Hindlimb muscle (tissue), 1 donor: ENCODE measurements around the gene ZFAND2B. TPM values are rescaled to one million over a fixed set of nuclear protein-coding genes. Genes with fewer than 3 reads are reported as not detected.
"Not testable (repeated sequence)": the region's sequence is repeated elsewhere in the genome, so short reads cannot be mapped to it uniquely, and the experiment has no call there.

ENCODE experiments used
- DNase-seq: peaks from one replicate; pipeline ENCODE4 v3.0.0-alpha.2; 2013
- polyA plus RNA-seq: library from polyadenylated mRNA; unstranded; fragments of 120-200 nt; gene quantifications from one replicate; pipeline ENCODE4 v1.2.1, GENCODE V29; 2013; ENCODE audit not compliant: insufficient read length

ZFAND2B gene
- polyA plus RNA-seq, 1 donor: 21.4 TPM

DNA sequence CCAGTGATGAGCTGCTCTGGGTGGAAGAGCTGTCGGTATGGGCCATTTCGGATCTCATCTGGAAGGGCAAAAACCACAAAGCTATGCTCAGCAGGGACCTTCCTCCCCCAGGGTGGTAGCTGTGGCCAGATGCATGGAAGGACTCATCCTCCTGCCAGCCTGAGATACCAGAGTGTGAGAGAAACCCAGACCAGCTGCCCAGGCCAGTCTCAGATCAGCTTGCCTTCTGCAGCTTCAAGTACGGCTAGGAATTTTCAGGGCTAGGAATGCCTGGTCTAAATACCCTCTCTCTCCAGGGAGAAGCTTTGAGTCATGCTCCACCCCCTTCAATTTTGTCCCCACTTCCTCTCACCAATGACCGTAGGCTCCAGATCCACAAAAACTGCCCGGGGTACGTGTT, 45.1 kb downstream of the ZFAND2B start:
- DNase-seq: no peak

DNA sequence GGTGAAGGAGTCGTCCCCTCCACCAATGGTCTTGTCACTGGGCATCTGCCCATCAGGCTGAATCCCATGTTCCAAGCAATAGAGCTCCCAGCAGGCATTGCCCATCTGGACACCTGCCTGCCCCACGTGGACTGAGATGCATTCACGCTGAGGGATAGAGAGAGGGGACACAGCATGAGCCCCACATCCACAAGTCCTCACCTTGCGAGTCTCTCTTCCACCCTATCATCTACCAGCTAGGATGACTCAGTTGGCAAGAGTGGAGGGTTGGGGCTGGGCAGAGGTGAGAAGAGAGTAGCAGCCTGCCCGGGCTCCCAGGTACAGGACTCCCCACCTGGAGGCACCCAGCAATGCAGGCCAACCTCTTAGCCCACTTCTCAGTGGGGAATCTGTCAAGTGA, 45.5 kb downstream of the ZFAND2B start:
- DNase-seq: no peak

DNA sequence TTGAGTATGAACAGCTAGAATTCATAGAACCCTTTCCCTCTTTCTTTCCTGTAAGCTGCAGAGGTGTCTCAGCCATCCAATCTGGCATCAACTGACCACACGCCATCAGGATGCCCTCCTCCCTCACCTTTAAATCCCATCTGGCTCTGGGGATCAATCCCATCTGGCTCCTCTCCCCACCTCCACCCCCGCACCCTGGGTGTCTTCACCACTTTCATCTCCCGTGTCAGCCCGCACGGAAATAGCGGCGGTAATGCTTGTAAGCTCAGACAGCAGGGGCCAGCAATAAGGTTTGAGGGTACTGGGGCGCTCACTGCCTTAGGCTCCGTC, 46.0 kb downstream of the ZFAND2B start:
- DNase-seq: no peak

DNA sequence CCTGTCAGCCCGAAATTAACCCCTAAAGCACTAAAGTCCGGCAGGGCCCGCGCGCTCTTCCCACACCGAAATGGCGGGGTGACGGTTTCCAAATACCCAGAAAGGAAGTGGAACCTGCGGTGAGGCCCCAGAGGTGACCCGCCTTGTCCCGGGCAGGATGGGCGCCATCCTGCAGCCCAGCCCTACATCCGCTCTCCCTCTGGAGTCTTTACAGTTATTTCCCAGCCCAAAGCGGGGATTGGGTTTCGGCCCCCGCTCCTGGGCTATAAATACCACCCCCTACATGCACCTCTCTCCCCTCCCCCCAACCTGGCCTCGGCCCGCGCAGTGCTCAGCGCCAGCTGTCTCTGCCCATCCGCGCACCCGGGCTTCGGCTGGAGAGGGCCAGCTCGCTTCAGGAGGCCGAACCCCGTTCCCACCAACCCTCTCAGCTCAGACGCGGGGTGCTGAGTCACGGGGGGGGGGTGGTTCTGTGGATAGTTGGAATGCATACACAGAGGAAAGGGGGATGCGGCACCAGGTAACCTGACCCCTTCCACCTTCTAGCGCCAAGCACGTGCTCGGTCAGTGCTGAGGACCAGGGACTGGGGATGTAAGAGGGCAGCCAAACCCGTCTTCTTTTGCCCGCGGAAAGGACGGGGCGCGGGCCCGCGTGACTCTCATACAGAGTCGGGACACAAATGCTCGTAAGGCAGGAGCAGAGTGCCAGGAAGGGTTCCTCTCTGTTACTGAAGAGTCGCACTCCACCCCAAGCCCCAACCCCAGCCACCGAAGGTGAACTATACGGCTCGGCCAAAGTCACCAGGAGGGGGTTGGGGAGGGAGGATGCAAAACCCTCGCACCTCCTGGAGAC, 46.5 kb downstream of the ZFAND2B start, which contains the start of gene TUBA4B:
TSS of gene TUBA4B (plus strand) at position 344 of the 853 bp plus-strand sequence. CDS start at position 509, 165 bp downstream.
- DNase-seq: no peak

DNA sequence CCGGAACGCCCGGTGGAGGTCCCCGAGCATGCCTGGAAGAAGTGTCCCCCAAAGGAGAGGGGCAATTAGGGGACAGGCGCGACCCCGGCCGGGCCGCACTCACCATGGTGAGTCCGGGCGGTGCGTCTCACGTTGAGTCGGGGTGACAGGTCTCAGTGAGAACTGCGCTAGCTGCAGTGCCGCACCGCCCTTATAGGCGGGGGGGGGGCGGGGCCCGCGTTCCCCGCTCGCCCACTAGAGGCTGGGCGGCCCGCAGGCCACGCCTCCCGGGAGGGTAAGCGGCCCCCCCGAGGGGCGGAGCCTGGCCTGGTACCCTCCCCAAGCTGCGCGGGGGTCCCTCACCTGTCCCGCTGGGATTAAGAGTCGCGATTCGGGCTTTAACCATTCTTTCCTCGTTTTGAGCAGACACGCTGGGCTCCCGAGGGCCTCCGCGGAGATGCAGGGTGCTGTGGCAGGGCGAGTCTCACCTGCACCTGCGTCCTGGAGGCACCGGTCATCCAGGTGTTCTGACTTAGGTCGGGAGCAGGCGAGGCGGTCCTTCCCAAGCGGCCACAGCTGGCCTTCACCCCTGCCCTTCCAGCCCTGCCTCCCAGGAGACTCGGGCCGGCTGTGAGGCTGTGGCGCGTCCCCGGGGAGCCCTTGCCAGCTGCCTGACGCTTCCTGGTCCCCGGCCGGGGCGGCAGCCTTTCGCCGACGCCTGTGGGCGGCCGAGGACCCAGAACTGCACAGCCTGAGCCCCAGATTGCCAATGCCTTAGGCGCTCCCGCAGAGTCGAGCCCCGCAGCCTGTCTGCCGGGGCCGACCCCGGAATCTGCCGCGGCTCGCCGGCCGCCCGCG, 47.4 kb downstream of the ZFAND2B start, which contains the start of gene TUBA4A:
TSS of gene TUBA4A (minus strand) at position 166 of the 837 bp plus-strand sequence. CDS start at position 106, 60 bp downstream.
- no peak for DNase-seq

DNA sequence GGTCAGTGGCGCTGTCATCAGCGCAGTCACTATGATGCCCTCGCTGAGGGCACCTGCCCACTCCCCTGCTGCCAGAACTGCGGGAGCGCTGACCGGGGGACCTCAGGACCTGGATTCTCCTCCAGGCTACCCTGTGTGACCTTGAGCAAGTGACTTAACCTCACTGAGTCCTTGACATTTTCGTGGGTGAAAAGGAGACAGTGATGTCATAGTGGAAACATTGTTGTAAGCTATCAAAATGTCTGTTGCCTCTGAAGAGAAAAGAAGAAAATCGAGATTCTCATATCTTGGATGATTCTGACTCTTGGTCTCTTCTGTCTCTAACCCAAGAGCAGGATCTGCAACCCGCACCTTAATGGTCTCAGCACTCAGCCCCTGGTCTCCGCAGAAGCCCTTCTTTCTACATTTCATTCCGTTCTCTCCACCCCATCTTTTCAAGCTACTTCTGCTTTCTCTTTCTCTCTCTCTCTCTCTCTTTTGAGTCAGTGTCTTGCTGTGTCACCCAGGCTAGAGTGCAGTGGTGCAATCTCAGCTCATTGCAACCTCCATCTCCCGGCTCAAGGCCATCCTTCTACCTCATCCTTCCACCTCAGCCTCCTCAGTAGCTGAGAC, 48.1 kb downstream of the ZFAND2B start:
- no peak for DNase-seq

DNA sequence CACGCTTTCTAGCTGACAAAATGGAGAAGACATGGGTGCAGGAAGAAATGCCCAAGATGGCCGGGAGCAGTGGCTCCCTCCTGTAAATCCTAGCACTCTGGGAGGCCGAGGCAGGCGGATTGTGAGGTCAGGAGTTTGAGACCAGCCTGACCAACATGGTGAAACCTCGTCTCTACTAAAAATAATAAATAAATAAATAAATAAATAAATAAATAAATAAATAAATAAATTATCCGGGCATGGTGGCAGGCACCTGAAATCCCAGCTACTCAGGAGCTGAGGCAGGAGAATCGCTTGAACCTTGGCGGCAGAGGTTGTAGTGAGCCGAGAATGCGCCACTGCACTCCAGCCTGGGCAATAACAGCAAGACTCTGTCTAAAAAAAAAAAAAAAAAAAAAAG, 52.4 kb downstream of the ZFAND2B start:
- not testable (repeated sequence) for DNase-seq

Other genes with a start within 250 kb of the ZFAND2B start
- not detected for gene CDK5R2, start 247.1 kb upstream of the ZFAND2B start, polyA plus RNA-seq
- 0.58 TPM for gene FEV, start 221.6 kb upstream of the ZFAND2B start, polyA plus RNA-seq
- gene CRYBA2, start 213.4 kb upstream of the ZFAND2B start, polyA plus RNA-seq: not detected
- not detected for gene CFAP65, start 165.3 kb upstream of the ZFAND2B start, polyA plus RNA-seq
- not detected for gene IHH, start 145.9 kb upstream of the ZFAND2B start, polyA plus RNA-seq
- gene NHEJ1, start 46.0 kb upstream of the ZFAND2B start, polyA plus RNA-seq: 12.0 TPM
- gene SLC23A3, start 36.8 kb upstream of the ZFAND2B start, polyA plus RNA-seq: 1.1 TPM
- gene CNPPD1, start 29.9 kb upstream of the ZFAND2B start, polyA plus RNA-seq: 39.4 TPM
- gene RETREG2, start 28.5 kb upstream of the ZFAND2B start, polyA plus RNA-seq: 42.0 TPM
- 36.1 TPM for gene ABCB6, start 12.2 kb downstream of the ZFAND2B start, polyA plus RNA-seq
- gene ATG9A, start 22.9 kb downstream of the ZFAND2B start, polyA plus RNA-seq: 35.9 TPM
- gene ANKZF1, start 23.0 kb downstream of the ZFAND2B start, polyA plus RNA-seq: 29.5 TPM
- gene GLB1L, start 38.7 kb downstream of the ZFAND2B start, polyA plus RNA-seq: 4.4 TPM
- gene STK16, start 38.7 kb downstream of the ZFAND2B start, polyA plus RNA-seq: 17.6 TPM
- 0.31 TPM for gene TUBA4B, start 46.5 kb downstream of the ZFAND2B start, polyA plus RNA-seq
- gene TUBA4A, start 47.1 kb downstream of the ZFAND2B start, polyA plus RNA-seq: 112 TPM
- gene DNAJB2, start 72.6 kb downstream of the ZFAND2B start, polyA plus RNA-seq: 97.8 TPM
- 0.12 TPM for gene PTPRN, start 102.6 kb downstream of the ZFAND2B start, polyA plus RNA-seq
- gene RESP18, start 126.0 kb downstream of the ZFAND2B start, polyA plus RNA-seq: not detected
- gene DNPEP, start 181.1 kb downstream of the ZFAND2B start, polyA plus RNA-seq: 40.9 TPM
- 5,382 TPM for gene DES, start 211.6 kb downstream of the ZFAND2B start, polyA plus RNA-seq
- 208 TPM for gene SPEG, start 228.1 kb downstream of the ZFAND2B start, polyA plus RNA-seq